Mammary epithelial cell (primary cell): Measurements from ENCODE around the gene PTGDR2.

Experiments
- CTCF ChIP-seq, 2 donors: IDR thresholded peaks in 1 of 2; conservative IDR thresholded peaks in 1 of 2; 2 replicates each; pipeline ENCODE4 v1.5.1; 2011 to 2012; ENCODE audit warnings: inconsistent platforms in 2 of 2, low read length in 2 of 2, mild to moderate bottlenecking in 2 of 2, control low read depth in 1 of 2, low read depth in 1 of 2; ENCODE audit not compliant: insufficient read depth in 1 of 2; ENCODE audit errors: extremely low read depth in 1 of 2
- EZH2 ChIP-seq: IDR thresholded peaks from 2 replicates; pipeline ENCODE4 v1.6.1; 2012; ENCODE audit warnings: low read length, inconsistent platforms, borderline replicate concordance

- TF ChIP-seq CTCF (conservative IDR thresholded peaks at IDR 0.05 in 1 of 2, IDR thresholded peaks at IDR 0.05 in 1 of 2; ENCODE audit: extremely low read depth in 1 of 2, insufficient read depth in 1 of 2, low read depth in 1 of 2, low read length in 2 of 2) (no peak), EZH2 (no peak)
Measured at GRCh38 chr11:60872124-60872960, 16.6 kb upstream of the PTGDR2 start.
